CD4-positive, alpha-beta T cell treated with Interferon gamma for 1 hour (primary cell): ENCODE measurements around the gene DNM3.

Experiments used
- DNase-seq: peaks from one replicate; pipeline ENCODE4 v3.0.0-alpha.2; 2020

The DNM3 gene

GRCh38 chr1:172254521-172255222 lies 413.4 kb downstream of the DNM3 start:
- DNase-seq = no peak

- DNase-seq = no peak
Measured at GRCh38 chr1:172255223-172255560, 413.9 kb downstream of the DNM3 start.

GRCh38 chr1:172265905-172266304 lies 424.6 kb downstream of the DNM3 start:
- DNase-seq = no peak

- DNase-seq = no peak
Measured at GRCh38 chr1:172266528-172267174, 425.4 kb downstream of the DNM3 start.

GRCh38 chr1:172268237-172268636 lies 426.9 kb downstream of the DNM3 start:
- no peak for DNase-seq

- DNase-seq = no peak
Measured at GRCh38 chr1:172269084-172269483, 427.8 kb downstream of the DNM3 start.

- DNase-seq = no peak
Measured at GRCh38 chr1:172269644-172270043, 428.3 kb downstream of the DNM3 start.

GRCh38 chr1:172270605-172271004 lies 429.3 kb downstream of the DNM3 start:
- no peak for DNase-seq

GRCh38 chr1:172272087-172272486 lies 430.8 kb downstream of the DNM3 start:
- DNase-seq = no peak

GRCh38 chr1:172273647-172274396 lies 432.5 kb downstream of the DNM3 start:
- DNase-seq = no peak

- no peak for DNase-seq
Measured at GRCh38 chr1:172275478-172275877, 434.2 kb downstream of the DNM3 start.

- no peak for DNase-seq
Measured at GRCh38 chr1:172276120-172276818, 435.0 kb downstream of the DNM3 start.

GRCh38 chr1:172277275-172277674 lies 436.0 kb downstream of the DNM3 start:
- DNase-seq = no peak

GRCh38 chr1:172277989-172278388 lies 436.7 kb downstream of the DNM3 start:
- no peak for DNase-seq

GRCh38 chr1:172278478-172278877 lies 437.2 kb downstream of the DNM3 start:
- no peak for DNase-seq

GRCh38 chr1:172279939-172280636 lies 438.8 kb downstream of the DNM3 start:
- no peak for DNase-seq

- DNase-seq = no peak
Measured at GRCh38 chr1:172283766-172284165, 442.5 kb downstream of the DNM3 start.

- no peak for DNase-seq
Measured at GRCh38 chr1:172286629-172287076, 445.4 kb downstream of the DNM3 start.

- no peak for DNase-seq
Measured at GRCh38 chr1:172287208-172287607, 445.9 kb downstream of the DNM3 start.

GRCh38 chr1:172288581-172288980 lies 447.3 kb downstream of the DNM3 start:
- DNase-seq = no peak

- DNase-seq = no peak
Measured at GRCh38 chr1:172289448-172289847, 448.1 kb downstream of the DNM3 start.

- no peak for DNase-seq
Measured at GRCh38 chr1:172292840-172293239, 451.5 kb downstream of the DNM3 start.

- no peak for DNase-seq
Measured at GRCh38 chr1:172293429-172293828, 452.1 kb downstream of the DNM3 start.
